SK-N-SH (cell line): ENCODE results near the gene TUFT1. TPM values are rescaled to one million over a fixed set of nuclear protein-coding genes. Genes with fewer than 3 reads are reported as not detected.
A peak's percentile ranks its signal among the peaks of the same experiment; 100 is the strongest.

Experiments used
- CTCF ChIA-PET: fragments of 300-600, 350-600 bp; formaldehyde crosslinking; extraction: SDS; loops from one replicate; lab custom pipeline; 2021; lab: Yijun Ruan, JAX
- POLR2A ChIA-PET: fragments of 350-600 bp; sonication (Branson Sonifier 250); formaldehyde crosslinking; extraction: SDS; loops from one replicate; lab custom pipeline; 2020; ENCODE audit warnings: antibody characterized with exemption, inconsistent platforms; lab: Yijun Ruan, JAX
- DNase-seq: peaks from one replicate; pipeline ENCODE4 v3.0.0; 2012
- H2AFZ ChIP-seq: fragments of 200-600 bp; sonication (generic); 2 replicates; pipeline ENCODE4 v1.8.1; 2016; ENCODE audit warnings: antibody characterized with exemption, mild to moderate bottlenecking, low read depth
- H3F3A ChIP-seq: fragments of 200-600 bp; sonication (generic); replicated peaks from 2 replicates; pipeline ENCODE3; 2016; ENCODE audit warnings: antibody characterized with exemption, mild to moderate bottlenecking; ENCODE audit not compliant: insufficient read depth
- H3K27ac ChIP-seq, 2 experiments: fragments of 200-500 bp in 1 of 2; fragments of 200-600 bp in 1 of 2; sonication (Bioruptor generic) in 1 of 2; sonication (generic), shearing (Covaris generic) in 1 of 2; 2 replicates each; pipeline versions ENCODE4 v1.5.1 to v1.6.1; 2014 to 2016; ENCODE audit warnings: low read depth in 2 of 2, inconsistent platforms in 1 of 2, low read length in 1 of 2, mild to moderate bottlenecking in 1 of 2, mixed read lengths in 1 of 2
- H3K27me3 ChIP-seq: fragments of 200-600 bp; sonication (generic), shearing (Covaris generic); 2 replicates; pipeline ENCODE4 v1.6.1; 2016; ENCODE audit warnings: mixed run types; ENCODE audit not compliant: insufficient read depth
- H3K36me3 ChIP-seq, 2 experiments: fragments of 200-500 bp in 1 of 2; fragments of 200-600 bp in 1 of 2; sonication (Bioruptor generic) in 1 of 2; sonication (generic) in 1 of 2; replicated peaks in 1 of 2; 2 replicates each; pipeline versions ENCODE3 to v1.5.1; 2014 to 2016; ENCODE audit warnings: low read length in 1 of 2, mild to moderate bottlenecking in 1 of 2; ENCODE audit not compliant: insufficient read depth in 2 of 2, control insufficient read depth in 1 of 2
- H3K4me1 ChIP-seq, 2 experiments: fragments of 200-500 bp in 1 of 2; fragments of 200-600 bp in 1 of 2; sonication (Bioruptor generic) in 1 of 2; sonication (generic), shearing (Covaris generic) in 1 of 2; 2 replicates each; pipeline versions ENCODE4 v1.5.1 to v1.6.1; 2014 to 2016; ENCODE audit warnings: low read depth in 1 of 2, low read length in 1 of 2, mixed run types in 1 of 2; ENCODE audit not compliant: insufficient read depth in 2 of 2, control insufficient read depth in 1 of 2
- H3K4me2 ChIP-seq: fragments of 200-600 bp; sonication (generic), shearing (Covaris generic); 2 replicates; pipeline ENCODE4 v1.6.1; 2017; ENCODE audit warnings: mixed run types
- H3K4me3 ChIP-seq, 2 experiments: fragments of 200-500 bp in 1 of 2; fragments of 200-600 bp in 1 of 2; sonication (Bioruptor generic) in 1 of 2; sonication (generic), shearing (Covaris generic) in 1 of 2; 2 replicates each; pipeline versions ENCODE4 v1.5.1 to v1.8.1; 2014 to 2016; ENCODE audit warnings: low read depth in 2 of 2, inconsistent platforms in 1 of 2, low read length in 1 of 2, mild to moderate bottlenecking in 1 of 2, mixed read lengths in 1 of 2, moderate library complexity in 1 of 2
- H3K79me2 ChIP-seq: fragments of 200-600 bp; sonication (generic); 2 replicates; pipeline ENCODE4 v1.8.1; 2017; ENCODE audit warnings: mild to moderate bottlenecking; ENCODE audit not compliant: insufficient read depth
- H3K9ac ChIP-seq: fragments of 200-600 bp; sonication (generic); 2 replicates; pipeline ENCODE4 v1.6.1; 2017; ENCODE audit warnings: mixed run types
- H3K9me2 ChIP-seq: fragments of 200-600 bp; sonication (generic); 2 replicates; pipeline ENCODE4 v1.6.1; 2017; ENCODE audit warnings: mixed run types
- H3K9me3 ChIP-seq: fragments of 200-600 bp; sonication (generic); 2 replicates; pipeline ENCODE4 v1.6.1; 2017; ENCODE audit warnings: mixed run types, mild to moderate bottlenecking, moderate library complexity
- H4K20me1 ChIP-seq: fragments of 200-600 bp; sonication (generic); 2 replicates; pipeline ENCODE4 v1.6.1; 2017; ENCODE audit warnings: mild to moderate bottlenecking, mixed run types; ENCODE audit not compliant: insufficient read depth
- CHD2 ChIP-seq: fragments of 150-350 bp; IDR thresholded peaks from 2 replicates; pipeline ENCODE4 v1.6.1; 2018; ENCODE audit warnings: low read length; ENCODE audit not compliant: partially characterized antibody
- ELF1 ChIP-seq: IDR thresholded peaks from 2 replicates; pipeline ENCODE4 v1.4.0; 2012
- EP300 ChIP-seq, 2 experiments: IDR thresholded peaks; 2 replicates each; pipeline versions ENCODE4 v1.4.0 to v1.6.1; 2012; ENCODE audit warnings: borderline replicate concordance in 1 of 2, low read depth in 1 of 2, low read length in 1 of 2
- EZH2phosphoT487 ChIP-seq: fragments of 200-600 bp; sonication (generic); IDR thresholded peaks from 2 replicates; pipeline ENCODE4 v1.6.1; 2017; ENCODE audit warnings: low read depth, mixed run types, mild to moderate bottlenecking, antibody characterized with exemption, moderate library complexity, borderline replicate concordance
- GABPA ChIP-seq: IDR thresholded peaks from 2 replicates; pipeline ENCODE4 v1.4.0; 2012; ENCODE audit warnings: low read depth, mild to moderate bottlenecking
- GATA2 ChIP-seq: sonication (generic); formaldehyde crosslinking; IDR thresholded peaks from 2 replicates; pipeline ENCODE4 v1.5.0; 2020; ENCODE audit warnings: mild to moderate bottlenecking, missing genetic modification reagents
- JUND ChIP-seq: IDR thresholded peaks from 2 replicates; pipeline ENCODE4 v1.4.0; 2012
- MXI1 ChIP-seq: IDR thresholded peaks from 2 replicates; pipeline ENCODE4 v1.6.1; 2012; ENCODE audit warnings: mild to moderate bottlenecking, low read depth, low read length, improper control_type of control experiment
- NRF1 ChIP-seq: IDR thresholded peaks from 2 replicates; pipeline ENCODE4 v1.6.1; 2012; ENCODE audit warnings: low read depth, mild to moderate bottlenecking, low read length
- PBX3 ChIP-seq: IDR thresholded peaks from 2 replicates; pipeline ENCODE4; 2012
- POLR2AphosphoS5 ChIP-seq: IDR thresholded peaks from 2 replicates; pipeline ENCODE4 v1.6.1; 2012; ENCODE audit warnings: low read depth, low read length
- RCOR1 ChIP-seq: fragments of 150-350 bp; IDR thresholded peaks from 2 replicates; pipeline ENCODE4 v1.6.1; 2017; ENCODE audit warnings: antibody characterized with exemption, low read length
- RFX5 ChIP-seq: IDR thresholded peaks from 2 replicates; pipeline ENCODE4 v1.6.1; 2012; ENCODE audit warnings: mild to moderate bottlenecking, improper control_type of control experiment, low read length
- SIN3A ChIP-seq: IDR thresholded peaks from 2 replicates; pipeline ENCODE4 v1.6.1; 2012; ENCODE audit warnings: low read depth, mild to moderate bottlenecking, low read length, moderate library complexity, borderline replicate concordance
- SMC3 ChIP-seq: IDR thresholded peaks from 2 replicates; pipeline ENCODE4 v1.6.1; 2012; ENCODE audit warnings: low read depth, low read length, improper control_type of control experiment
- TCF12 ChIP-seq: IDR thresholded peaks from 2 replicates; pipeline ENCODE4 v1.4.0; 2012
- YY1 ChIP-seq: IDR thresholded peaks from 2 replicates; pipeline ENCODE4 v1.4.0; 2012; ENCODE audit warnings: low read depth, mild to moderate bottlenecking
- WGBS: methylation state at CpG from one replicate; pipeline ENCODE4 v1.1.6; 2017; ENCODE audit warnings: low lambda C conversion rate; 5-methylcytosine and 5-hydroxymethylcytosine counted together
- polyA plus RNA-seq, 3 experiments: library from polyadenylated mRNA; depleted of rRNA; stranded (reverse); fragments of >200 nt; gene quantifications; 2 replicates each; pipeline ENCODE4 v1.2.3, GENCODE V29; 2012
- TF ChIP-seq, protein P1 (sequence below): IDR thresholded peaks from 2 replicates; pipeline ENCODE4 v1.4.0; 2012; ENCODE audit warnings: low read depth
- TF ChIP-seq, protein P2 (sequence below): fragments of 200-600 bp; sonication (generic); IDR thresholded peaks from 2 replicates; pipeline ENCODE4 v1.6.1; 2017; ENCODE audit warnings: antibody characterized with exemption, mild to moderate bottlenecking, moderate library complexity
- TF ChIP-seq, protein P3 (sequence below): IDR thresholded peaks from 2 replicates; pipeline ENCODE4 v1.4.0; 2012; ENCODE audit warnings: low read depth, borderline replicate concordance
- TF ChIP-seq, protein P4 (sequence below): IDR thresholded peaks from 2 replicates; pipeline ENCODE4 v1.4.0; 2012; ENCODE audit warnings: low read depth, borderline replicate concordance
- TF ChIP-seq, protein P5 (sequence below): fragments of 150-350 bp; IDR thresholded peaks from 2 replicates; pipeline ENCODE4 v1.6.1; 2016; ENCODE audit warnings: mild to moderate bottlenecking, low read depth, low read length

Gene TUFT1
- polyA plus RNA-seq, 1 of the 3 experiments (the other 2 are of a cell fraction): 20.6 TPM

- Histone ChIP-seq H3K4me3 (peak overlapping the region in 1 of 2 experiments; percentile 2; a peak in 2 of 4 replicates), H3K4me2 (peak overlapping the region; percentile 74), H3K9me3 (no peaks in the 10 kb centered on the region), H3K79me2 (peaks cover 92% of the 10 kb centered on the region), H4K20me1 (peaks cover 16% of the 10 kb centered on the region; the same call in 1 of the 2 replicates), H3K9me2 (no peaks in the 10 kb centered on the region), H3F3A (peaks cover 41% of the 10 kb centered on the region), H3K27me3 (no peaks in the 10 kb centered on the region), H3K36me3 (no peaks in the 10 kb centered on the region), H3K27ac (peak overlapping the region; percentile 60 to 73), H3K4me1 (peaks cover 12 to 45% of the 10 kb centered on the region in 2 experiments; a peak in 3 of 4 replicates), H2AFZ (no peak overlapping the region; the same call in 1 of the 2 replicates), H3K9ac (peak overlapping the region; percentile 28; the same call in 1 of the 2 replicates)
- no peak for DNase-seq
- ChIA-PET POLR2A (no interaction called here), CTCF (interaction anchor here (1.0 to 2.0 kb wide), 3 partner anchors 12 to 289 kb away, joined by 3 to 7 read pairs (median 5); no protein-coding TSS in a partner anchor)
- 10% methylated on average over 6 of the region's 7 CpGs for WGBS
- TF ChIP-seq RFX5: no peak
- TF ChIP-seq, protein P1, sequence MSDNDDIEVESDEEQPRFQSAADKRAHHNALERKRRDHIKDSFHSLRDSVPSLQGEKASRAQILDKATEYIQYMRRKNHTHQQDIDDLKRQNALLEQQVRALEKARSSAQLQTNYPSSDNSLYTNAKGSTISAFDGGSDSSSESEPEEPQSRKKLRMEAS: peak; percentile 98
- TF ChIP-seq RCOR1: no peak
- TF ChIP-seq PBX3: peak; percentile 68
- TF ChIP-seq JUND: peak; percentile 81
- peak; percentile 24; the same call in 1 of the 2 replicates for TF ChIP-seq ELF1
- no peak for TF ChIP-seq GATA2 (CRISPR knock-in tag)
- no peak for TF ChIP-seq SMC3
- no peak for TF ChIP-seq GABPA
- TF ChIP-seq, protein P2, sequence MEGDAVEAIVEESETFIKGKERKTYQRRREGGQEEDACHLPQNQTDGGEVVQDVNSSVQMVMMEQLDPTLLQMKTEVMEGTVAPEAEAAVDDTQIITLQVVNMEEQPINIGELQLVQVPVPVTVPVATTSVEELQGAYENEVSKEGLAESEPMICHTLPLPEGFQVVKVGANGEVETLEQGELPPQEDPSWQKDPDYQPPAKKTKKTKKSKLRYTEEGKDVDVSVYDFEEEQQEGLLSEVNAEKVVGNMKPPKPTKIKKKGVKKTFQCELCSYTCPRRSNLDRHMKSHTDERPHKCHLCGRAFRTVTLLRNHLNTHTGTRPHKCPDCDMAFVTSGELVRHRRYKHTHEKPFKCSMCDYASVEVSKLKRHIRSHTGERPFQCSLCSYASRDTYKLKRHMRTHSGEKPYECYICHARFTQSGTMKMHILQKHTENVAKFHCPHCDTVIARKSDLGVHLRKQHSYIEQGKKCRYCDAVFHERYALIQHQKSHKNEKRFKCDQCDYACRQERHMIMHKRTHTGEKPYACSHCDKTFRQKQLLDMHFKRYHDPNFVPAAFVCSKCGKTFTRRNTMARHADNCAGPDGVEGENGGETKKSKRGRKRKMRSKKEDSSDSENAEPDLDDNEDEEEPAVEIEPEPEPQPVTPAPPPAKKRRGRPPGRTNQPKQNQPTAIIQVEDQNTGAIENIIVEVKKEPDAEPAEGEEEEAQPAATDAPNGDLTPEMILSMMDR: no peak
- TF ChIP-seq EZH2phosphoT487: no peak
- TF ChIP-seq SIN3A: peak; percentile 81; the same call in 1 of the 2 replicates
- TF ChIP-seq NRF1: no peak
- TF ChIP-seq, protein P3, sequence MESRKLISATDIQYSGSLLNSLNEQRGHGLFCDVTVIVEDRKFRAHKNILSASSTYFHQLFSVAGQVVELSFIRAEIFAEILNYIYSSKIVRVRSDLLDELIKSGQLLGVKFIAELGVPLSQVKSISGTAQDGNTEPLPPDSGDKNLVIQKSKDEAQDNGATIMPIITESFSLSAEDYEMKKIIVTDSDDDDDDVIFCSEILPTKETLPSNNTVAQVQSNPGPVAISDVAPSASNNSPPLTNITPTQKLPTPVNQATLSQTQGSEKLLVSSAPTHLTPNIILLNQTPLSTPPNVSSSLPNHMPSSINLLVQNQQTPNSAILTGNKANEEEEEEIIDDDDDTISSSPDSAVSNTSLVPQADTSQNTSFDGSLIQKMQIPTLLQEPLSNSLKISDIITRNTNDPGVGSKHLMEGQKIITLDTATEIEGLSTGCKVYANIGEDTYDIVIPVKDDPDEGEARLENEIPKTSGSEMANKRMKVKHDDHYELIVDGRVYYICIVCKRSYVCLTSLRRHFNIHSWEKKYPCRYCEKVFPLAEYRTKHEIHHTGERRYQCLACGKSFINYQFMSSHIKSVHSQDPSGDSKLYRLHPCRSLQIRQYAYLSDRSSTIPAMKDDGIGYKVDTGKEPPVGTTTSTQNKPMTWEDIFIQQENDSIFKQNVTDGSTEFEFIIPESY: peak; percentile 57; the same call in 1 of the 2 replicates
- TF ChIP-seq, protein P4, sequence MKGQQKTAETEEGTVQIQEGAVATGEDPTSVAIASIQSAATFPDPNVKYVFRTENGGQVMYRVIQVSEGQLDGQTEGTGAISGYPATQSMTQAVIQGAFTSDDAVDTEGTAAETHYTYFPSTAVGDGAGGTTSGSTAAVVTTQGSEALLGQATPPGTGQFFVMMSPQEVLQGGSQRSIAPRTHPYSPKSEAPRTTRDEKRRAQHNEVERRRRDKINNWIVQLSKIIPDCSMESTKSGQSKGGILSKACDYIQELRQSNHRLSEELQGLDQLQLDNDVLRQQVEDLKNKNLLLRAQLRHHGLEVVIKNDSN: no peak; the same call in 1 of the 2 replicates
- TF ChIP-seq, protein P5, sequence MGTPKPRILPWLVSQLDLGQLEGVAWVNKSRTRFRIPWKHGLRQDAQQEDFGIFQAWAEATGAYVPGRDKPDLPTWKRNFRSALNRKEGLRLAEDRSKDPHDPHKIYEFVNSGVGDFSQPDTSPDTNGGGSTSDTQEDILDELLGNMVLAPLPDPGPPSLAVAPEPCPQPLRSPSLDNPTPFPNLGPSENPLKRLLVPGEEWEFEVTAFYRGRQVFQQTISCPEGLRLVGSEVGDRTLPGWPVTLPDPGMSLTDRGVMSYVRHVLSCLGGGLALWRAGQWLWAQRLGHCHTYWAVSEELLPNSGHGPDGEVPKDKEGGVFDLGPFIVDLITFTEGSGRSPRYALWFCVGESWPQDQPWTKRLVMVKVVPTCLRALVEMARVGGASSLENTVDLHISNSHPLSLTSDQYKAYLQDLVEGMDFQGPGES: no peak
- peak in 1 of 2 experiments; percentile 83; a peak in 2 of 4 replicates for TF ChIP-seq EP300 (IDR thresholded peaks at IDR 0.05; ENCODE audit: borderline replicate concordance in 1 of 2, low read depth in 1 of 2, low read length in 1 of 2)
- no peak for TF ChIP-seq MXI1
- TF ChIP-seq POLR2AphosphoS5: peak; percentile 44
- TF ChIP-seq CHD2: no peak
- no peak for TF ChIP-seq YY1
- TF ChIP-seq TCF12: peak; percentile 97
Measured at GRCh38 chr1:151547119-151547899, 7.2 kb downstream of the TUFT1 start.
